RKO (cell line): ENCODE data around the gene CCNJL.

Experiments used
- DNase-seq: peaks from one replicate; pipeline ENCODE4 v3.0.0-alpha.2; 2016; ENCODE audit warnings: low spot score

Gene CCNJL

GRCh38 chr5:160333721-160334120, 21.4 kb upstream of the CCNJL start:
- no peak for DNase-seq

GRCh38 chr5:160330212-160330611, 17.8 kb upstream of the CCNJL start:
- DNase-seq, result no peak

- DNase-seq, result no peak
Measured at GRCh38 chr5:160327818-160328217, 15.5 kb upstream of the CCNJL start.

GRCh38 chr5:160326981-160327380, 14.6 kb upstream of the CCNJL start:
- no peak for DNase-seq

- no peak for DNase-seq
Measured at GRCh38 chr5:160325716-160326115, 13.4 kb upstream of the CCNJL start.

- DNase-seq, result no peak
Measured at GRCh38 chr5:160324886-160325285, 12.5 kb upstream of the CCNJL start.

- no peak for DNase-seq
Measured at GRCh38 chr5:160318409-160318808, 6.0 kb upstream of the CCNJL start.

- no peak for DNase-seq
Measured at GRCh38 chr5:160317434-160317833, 5.1 kb upstream of the CCNJL start.

GRCh38 chr5:160315968-160316367, 3.6 kb upstream of the CCNJL start:
- peak; percentile 11 for DNase-seq

- DNase-seq, result peak; percentile 19
Measured at GRCh38 chr5:160312960-160313727, 780 bp upstream of the CCNJL start.

- DNase-seq, result peak; percentile 19
Measured at GRCh38 chr5:160311491-160312133, 752 bp downstream of the CCNJL start.

- no peak for DNase-seq
Measured at GRCh38 chr5:160310552-160311295, 1.6 kb downstream of the CCNJL start.

- DNase-seq, result no peak
Measured at GRCh38 chr5:160310140-160310539, 2.2 kb downstream of the CCNJL start.

GRCh38 chr5:160306696-160307095, 5.7 kb downstream of the CCNJL start:
- DNase-seq, result no peak

- DNase-seq, result no peak
Measured at GRCh38 chr5:160305319-160305718, 7.0 kb downstream of the CCNJL start.

- DNase-seq, result no peak
Measured at GRCh38 chr5:160303690-160304089, 8.7 kb downstream of the CCNJL start.

GRCh38 chr5:160298189-160298588, 14.2 kb downstream of the CCNJL start:
- no peak for DNase-seq

GRCh38 chr5:160297776-160298175, 14.6 kb downstream of the CCNJL start:
- DNase-seq, result no peak

GRCh38 chr5:160297004-160297403, 15.4 kb downstream of the CCNJL start:
- no peak for DNase-seq

GRCh38 chr5:160296496-160296895, 15.9 kb downstream of the CCNJL start:
- DNase-seq, result no peak

- DNase-seq, result no peak
Measured at GRCh38 chr5:160293901-160294561, 18.3 kb downstream of the CCNJL start.

- DNase-seq, result no peak
Measured at GRCh38 chr5:160293386-160293785, 19.0 kb downstream of the CCNJL start.
